GM12874 (cell line): Measurements from ENCODE around the gene DAB1.

Experiments
- TF ChIP-seq, protein P1 (sequence below): IDR thresholded peaks from 2 replicates; pipeline ENCODE4 v1.5.1; 2011; ENCODE audit warnings: low read depth, mild to moderate bottlenecking, control low read depth, low read length, moderate library complexity; ENCODE audit not compliant: insufficient read depth

The DAB1 gene

GRCh38 chr1:57331620-57332019 is 92.2 kb downstream of the DAB1 start:
- TF ChIP-seq, protein P1, sequence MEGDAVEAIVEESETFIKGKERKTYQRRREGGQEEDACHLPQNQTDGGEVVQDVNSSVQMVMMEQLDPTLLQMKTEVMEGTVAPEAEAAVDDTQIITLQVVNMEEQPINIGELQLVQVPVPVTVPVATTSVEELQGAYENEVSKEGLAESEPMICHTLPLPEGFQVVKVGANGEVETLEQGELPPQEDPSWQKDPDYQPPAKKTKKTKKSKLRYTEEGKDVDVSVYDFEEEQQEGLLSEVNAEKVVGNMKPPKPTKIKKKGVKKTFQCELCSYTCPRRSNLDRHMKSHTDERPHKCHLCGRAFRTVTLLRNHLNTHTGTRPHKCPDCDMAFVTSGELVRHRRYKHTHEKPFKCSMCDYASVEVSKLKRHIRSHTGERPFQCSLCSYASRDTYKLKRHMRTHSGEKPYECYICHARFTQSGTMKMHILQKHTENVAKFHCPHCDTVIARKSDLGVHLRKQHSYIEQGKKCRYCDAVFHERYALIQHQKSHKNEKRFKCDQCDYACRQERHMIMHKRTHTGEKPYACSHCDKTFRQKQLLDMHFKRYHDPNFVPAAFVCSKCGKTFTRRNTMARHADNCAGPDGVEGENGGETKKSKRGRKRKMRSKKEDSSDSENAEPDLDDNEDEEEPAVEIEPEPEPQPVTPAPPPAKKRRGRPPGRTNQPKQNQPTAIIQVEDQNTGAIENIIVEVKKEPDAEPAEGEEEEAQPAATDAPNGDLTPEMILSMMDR: no peak

DNA sequence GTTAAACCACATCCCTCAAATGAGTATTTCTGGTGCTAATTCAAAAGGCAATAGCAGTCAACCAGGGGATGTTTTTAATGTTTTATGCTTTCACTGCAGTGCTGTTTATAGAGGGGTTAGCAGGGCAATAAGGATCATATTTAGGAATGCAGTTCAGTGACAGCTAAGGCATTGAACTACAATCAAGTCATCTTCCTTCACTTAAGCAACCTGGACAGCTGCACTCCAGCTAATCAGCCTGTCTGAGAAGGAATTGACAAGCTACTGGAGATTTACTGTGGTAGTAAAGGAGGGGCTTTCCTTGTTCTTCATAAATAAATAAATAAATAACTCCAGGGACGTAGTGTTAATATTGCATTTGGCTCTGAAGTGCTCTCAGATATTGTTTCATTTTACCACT is 93.9 kb downstream of the DAB1 start:
- TF ChIP-seq, protein P1: no peak

- TF ChIP-seq, protein P1: no peak
Measured at GRCh38 chr1:57329001-57329527, 94.8 kb downstream of the DAB1 start.

- TF ChIP-seq, protein P1: no peak
Measured at GRCh38 chr1:57327946-57328345, 95.9 kb downstream of the DAB1 start.

DNA sequence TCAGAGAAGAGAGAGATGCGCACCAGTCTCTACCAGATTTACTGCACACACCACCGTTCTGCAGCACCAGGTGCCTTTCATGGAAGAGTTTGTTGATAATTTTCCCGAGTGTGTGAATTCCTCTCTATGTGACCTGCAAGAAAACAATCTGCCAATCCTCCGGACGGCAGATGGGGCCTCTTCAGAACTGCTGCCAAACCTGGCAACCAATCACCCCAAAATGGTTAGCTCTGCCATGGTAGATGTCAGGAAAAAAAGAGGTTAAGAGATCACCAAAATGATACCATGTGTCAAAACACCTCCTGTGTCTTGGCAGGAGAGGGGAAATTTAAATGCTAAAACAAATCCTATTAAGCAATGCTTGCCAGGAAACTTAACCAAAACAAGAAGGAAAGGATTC is 96.5 kb downstream of the DAB1 start:
- TF ChIP-seq, protein P1: no peak

GRCh38 chr1:57325536-57325935 is 98.3 kb downstream of the DAB1 start:
- TF ChIP-seq, protein P1: no peak

- TF ChIP-seq, protein P1: no peak
Measured at GRCh38 chr1:57325117-57325516, 98.7 kb downstream of the DAB1 start.
